CD4-positive, alpha-beta T cell treated with Interleukin-15 for 1 hour (primary cell): ENCODE results near the gene PRND.
"Not testable (repeated sequence)": the region's sequence is repeated elsewhere in the genome, so short reads cannot be mapped to it uniquely, and the experiment has no call there.

Source experiments
- DNase-seq: peaks from one replicate; pipeline ENCODE4 v3.0.0-alpha.2; 2020

The PRND gene

DNA sequence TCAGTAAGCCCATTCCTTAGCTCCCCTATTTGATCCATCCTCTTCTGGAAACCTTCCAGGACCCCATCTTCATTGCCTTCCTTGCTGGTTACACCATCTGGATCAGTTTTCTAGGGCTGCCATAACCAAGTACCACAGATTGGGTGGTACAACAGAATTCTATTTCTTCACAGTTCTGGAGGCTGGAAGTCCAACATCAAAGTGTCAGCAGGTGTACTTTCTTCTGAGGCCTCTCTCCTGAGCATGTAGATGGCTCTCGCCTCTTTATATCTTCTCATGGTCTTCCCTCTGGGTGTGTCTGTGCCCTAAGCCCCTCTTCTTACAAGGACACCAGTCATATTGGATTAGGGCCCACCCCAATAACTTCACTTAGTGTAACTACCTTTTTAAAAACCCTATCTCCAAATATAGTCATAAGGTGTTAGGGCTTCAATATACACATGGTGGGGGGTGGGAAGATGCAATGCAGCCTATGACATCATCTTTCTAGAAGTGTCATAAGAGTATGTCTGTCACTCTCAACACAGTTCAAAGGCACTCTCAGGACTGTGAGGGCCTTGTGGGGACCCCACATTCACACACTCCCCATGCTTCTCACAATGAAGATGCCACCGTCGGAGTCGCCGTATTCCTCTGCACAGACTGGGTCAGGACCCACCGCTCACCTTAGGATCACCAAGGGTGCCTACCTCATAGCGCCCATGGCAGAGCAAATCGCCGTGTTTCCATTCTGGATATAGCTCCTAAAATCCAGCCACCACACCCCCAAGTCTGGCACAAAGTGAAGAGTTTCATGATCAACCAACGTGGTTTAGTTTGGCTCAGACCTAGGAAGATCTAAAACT is 12.2 kb upstream of the PRND start:
- no peak for DNase-seq

DNA sequence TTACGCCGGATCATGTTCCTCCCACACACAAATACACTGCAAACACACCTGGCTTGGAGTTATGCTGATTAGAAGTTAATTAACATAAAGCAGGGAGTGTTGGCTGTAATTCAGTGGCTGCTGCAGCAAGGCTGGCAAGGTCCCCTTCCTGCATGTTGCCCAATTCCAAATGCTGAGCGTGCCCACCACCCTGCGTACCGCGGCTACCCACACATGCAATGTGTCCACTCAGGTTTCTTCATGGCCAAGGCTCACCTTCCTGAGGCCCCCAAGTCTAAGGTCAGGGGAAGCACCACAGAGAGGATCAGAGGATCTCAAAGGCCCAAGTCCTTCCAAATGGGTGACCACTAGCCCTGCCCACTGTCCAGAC is 11.6 kb upstream of the PRND start:
- DNase-seq = no peak

DNA sequence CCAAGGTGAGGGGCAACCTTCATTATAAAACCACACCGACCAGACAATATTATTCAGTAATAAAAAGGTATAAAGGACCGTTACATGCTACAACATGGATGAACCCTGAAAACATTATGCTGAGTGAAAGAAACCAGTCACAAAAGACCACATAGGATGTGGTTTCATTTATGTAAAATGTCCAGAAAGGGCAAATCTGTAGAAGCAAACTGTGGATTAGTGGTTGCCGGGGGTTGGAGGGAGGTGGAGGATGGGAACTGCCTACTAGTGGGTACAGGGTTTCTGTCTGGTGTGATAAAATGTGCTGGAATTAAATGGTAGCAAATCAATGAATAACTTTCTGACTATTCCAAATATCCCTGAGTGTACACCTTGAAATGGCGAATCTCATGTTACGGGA is 10.2 kb upstream of the PRND start:
- DNase-seq = no peak

DNA sequence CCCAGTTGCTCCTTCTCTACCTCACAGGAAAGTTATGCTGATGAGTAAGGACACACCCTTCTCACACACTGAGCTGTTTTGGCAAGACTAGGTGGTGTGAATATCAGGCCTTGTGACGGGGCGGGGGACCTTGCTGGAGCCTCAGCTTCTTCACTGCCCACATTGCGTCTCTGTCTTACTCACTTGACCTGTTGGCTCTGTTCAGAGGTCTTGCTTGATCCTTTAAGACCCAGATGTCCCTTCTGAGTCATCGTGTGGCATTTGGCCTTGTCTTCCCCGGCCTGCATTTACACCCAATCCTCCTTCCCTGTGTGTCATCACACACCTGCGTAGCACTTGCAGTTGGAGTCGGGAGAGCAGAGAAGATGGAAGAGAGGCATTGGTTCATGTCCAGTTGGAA is 8.3 kb upstream of the PRND start:
- no peak for DNase-seq

DNA sequence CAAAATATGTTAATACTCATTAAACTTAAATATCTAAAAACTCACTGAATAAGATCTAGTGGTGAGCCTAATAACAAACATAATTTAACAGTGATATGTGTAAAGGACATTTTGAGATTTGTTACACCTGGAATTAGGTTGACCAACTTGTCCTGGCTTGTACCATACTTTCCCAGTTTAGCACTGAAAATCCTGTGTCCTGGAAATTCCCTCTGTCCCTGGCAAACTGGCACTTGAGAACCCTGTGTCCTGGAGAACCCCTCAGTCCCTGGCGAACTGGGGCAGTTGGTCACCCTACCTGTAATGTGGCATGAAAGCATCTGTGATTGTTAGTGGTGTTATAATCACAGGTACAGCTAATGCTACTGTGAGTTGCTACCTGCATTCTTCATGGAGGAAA is 6.9 kb upstream of the PRND start:
- no peak for DNase-seq

DNA sequence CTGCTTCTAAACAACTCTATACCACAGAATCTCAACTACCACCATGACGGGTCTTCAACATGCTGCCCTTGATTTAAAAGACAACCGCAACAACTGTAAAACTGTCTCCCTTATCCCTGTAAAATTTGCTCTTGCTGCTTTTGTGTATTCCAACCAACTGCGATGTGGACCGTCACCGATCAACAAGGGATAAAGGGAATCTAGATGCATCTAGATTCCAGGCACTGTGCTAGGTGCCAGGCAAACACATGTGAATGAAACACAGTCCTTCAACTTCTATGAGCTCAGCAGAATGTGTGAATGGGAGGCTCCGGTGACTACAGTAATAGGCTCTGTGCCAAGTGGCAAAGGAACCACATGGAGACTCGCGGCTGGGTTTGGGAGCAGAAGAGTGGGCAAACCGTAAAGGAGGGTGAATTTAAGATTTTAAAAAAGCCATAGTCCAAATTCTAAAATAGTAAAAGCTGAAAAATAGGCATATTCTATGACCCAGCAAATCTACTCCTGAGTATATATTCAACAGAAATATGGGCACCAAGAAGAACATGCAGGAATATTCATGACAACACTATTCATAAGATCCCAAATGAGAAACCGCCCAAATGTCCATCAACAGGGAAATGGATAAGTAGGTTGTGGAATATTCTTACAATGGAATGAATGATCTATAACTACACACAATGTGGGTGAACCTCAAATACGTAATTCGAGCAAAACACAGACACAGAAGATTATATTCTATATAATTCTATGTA is 3.7 kb upstream of the PRND start:
- no peak for DNase-seq

DNA sequence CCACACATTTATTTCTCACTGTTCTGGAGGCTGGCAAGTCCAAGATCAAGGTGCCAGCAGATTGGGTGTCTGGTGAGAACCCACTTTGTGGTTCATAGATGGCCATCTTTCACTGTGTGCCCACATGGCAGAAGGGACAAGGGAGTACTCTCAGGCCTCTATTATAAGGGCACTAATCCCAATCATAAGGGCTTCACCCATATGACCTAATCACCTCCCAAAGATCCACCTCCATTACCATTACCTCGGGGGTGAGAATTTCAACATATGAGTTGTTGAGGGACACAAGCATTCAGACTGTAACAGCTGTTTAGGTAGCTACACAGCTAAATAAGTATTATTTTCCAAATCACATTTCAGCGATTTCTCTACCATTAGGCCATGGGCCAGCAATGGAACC is 2.5 kb upstream of the PRND start:
- no peak for DNase-seq

DNA sequence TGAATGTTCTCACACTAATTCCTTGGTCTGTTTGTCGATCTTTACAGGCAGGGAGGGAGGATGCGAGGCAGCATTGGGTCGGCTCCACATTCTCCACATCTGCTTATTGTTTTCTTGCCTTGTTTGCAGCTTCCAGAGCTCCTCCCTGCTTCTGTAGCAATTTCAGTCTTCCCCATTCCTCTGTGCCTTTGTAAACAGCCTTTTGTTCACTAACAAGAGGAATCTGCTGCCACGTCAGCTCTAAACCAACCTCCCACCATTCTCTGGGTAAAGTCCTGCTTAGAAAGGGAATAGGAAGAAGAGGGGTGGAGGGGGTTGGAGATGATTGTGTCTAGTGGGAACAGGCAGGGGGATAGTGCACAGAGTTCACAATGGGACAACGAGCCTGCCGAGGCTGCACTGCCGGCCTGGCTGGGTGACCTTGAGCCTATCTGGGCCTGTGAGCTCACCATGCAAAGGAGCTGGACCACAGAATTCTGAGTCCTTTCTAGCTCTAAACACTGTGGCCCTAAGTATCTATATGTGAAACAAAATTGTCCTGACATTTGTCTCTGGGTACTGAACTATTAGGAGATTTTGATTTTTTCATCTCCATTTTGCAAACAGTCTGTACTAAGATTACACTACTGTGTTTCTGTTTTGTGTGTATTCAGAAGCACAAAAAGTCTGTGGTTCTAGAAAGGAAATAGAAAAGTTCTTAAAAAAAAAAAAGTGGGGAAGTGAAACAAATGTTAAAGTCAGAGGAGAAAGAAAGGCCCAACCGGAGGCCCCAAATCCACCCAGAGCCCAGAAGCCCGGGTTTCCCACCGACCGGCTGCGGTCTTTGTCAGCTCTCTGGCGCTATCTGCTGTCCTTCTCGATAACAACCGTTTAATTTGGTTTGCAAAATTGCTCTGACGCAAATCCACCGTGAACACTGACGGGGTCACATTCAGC is 1.4 kb upstream of the PRND start:
- peak; percentile 85 for DNase-seq

DNA sequence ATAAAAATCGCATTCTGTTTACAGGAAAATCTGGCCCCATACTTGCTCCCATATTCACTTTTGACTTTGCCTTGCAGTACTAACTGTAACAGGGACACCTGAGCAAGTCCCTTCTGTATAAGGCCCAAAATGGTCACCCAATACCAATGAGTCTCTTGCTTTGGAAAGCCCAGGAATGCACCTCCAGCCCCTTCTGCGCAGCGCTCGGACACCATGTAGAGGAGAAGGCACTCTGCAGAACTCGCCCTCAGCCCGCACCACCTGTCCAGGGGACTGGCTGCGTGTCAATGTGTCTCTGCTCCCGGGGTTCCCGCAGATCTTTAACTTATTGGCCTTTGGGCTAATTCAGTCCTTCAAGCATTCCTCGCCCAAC is 746 bp upstream of the PRND start:
- DNase-seq = no peak

DNA sequence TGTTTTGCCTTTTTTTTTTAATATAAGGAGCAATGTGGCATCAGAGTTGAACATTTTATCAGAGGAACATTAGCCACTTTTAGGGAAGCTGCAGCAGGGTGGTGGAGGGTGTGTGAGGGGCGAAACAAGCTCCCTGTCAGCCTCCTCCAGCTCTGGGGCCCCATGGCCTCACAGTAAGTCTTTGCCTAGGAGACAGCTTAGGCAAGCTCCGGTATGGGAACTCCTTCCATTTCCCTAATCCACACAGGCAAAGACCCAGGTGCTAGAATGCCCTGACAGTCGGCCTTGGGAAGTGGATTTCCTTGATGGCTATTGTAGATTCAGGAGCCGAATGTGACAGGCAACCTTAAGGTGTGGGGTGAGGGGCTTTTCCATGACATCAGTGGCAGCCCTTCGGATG is 862 bp downstream of the PRND start:
- no peak for DNase-seq

DNA sequence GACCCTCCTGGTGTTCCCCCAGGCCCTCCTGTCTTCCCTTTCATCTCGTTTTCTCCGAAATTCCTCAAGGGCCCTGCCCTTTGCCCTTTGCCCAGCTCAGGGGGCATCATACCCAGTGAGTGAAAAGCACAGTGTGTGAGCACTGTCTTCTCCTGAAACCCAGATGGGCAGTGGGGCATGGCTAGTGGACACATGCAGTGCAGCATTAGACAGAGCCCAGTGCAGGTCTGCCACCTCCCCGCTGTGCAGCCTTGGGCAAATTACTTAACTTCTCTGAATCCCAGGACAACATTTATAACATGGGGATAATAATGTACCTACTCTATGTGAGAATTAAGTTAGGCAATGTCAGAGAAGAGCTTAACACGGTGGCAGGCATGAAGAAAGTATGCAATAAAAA is 1.3 kb downstream of the PRND start:
- DNase-seq = no peak

DNA sequence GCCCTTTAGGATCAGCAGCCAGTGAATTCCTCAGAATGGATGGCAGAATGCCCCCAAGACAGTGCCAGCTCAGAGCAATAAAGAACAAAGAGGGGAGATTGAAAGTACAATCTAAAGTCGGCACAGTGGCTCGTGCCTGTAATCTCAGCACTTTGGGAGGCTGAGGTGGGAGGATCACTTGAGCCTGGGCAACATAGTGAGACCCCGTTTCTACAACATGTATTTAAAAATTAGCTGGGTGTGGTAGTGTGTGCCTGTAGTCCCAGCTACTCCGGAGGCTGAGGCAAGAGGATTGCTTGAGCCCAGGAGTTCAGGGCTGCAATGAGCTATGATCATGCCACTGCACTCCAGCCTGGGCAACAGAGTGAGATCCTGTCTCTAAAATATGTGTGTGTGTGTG is 1.8 kb downstream of the PRND start:
- not testable (repeated sequence) for DNase-seq

DNA sequence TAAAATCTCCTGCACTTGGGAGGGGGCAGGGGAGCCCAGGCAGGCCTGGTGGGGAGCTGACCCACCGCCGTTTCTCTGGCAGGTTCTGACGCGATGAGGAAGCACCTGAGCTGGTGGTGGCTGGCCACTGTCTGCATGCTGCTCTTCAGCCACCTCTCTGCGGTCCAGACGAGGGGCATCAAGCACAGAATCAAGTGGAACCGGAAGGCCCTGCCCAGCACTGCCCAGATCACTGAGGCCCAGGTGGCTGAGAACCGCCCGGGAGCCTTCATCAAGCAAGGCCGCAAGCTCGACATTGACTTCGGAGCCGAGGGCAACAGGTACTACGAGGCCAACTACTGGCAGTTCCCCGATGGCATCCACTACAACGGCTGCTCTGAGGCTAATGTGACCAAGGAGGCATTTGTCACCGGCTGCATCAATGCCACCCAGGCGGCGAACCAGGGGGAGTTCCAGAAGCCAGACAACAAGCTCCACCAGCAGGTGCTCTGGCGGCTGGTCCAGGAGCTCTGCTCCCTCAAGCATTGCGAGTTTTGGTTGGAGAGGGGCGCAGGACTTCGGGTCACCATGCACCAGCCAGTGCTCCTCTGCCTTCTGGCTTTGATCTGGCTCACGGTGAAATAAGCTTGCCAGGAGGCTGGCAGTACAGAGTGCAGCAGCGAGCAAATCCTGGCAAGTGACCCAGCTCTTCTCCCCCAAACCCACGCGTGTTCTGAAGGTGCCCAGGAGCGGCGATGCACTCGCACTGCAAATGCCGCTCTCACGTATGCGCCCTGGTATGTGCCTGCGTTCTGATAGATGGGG is 3.0 kb downstream of the PRND start:
- DNase-seq = no peak

DNA sequence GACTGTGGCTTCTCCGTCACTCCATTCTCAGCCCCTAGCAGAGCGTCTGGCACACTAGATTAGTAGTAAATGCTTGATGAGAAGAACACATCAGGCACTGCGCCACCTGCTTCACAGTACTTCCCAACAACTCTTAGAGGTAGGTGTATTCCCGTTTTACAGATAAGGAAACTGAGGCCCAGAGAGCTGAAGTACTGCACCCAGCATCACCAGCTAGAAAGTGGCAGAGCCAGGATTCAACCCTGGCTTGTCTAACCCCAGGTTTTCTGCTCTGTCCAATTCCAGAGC is 3.5 kb downstream of the PRND start:
- no peak for DNase-seq

DNA sequence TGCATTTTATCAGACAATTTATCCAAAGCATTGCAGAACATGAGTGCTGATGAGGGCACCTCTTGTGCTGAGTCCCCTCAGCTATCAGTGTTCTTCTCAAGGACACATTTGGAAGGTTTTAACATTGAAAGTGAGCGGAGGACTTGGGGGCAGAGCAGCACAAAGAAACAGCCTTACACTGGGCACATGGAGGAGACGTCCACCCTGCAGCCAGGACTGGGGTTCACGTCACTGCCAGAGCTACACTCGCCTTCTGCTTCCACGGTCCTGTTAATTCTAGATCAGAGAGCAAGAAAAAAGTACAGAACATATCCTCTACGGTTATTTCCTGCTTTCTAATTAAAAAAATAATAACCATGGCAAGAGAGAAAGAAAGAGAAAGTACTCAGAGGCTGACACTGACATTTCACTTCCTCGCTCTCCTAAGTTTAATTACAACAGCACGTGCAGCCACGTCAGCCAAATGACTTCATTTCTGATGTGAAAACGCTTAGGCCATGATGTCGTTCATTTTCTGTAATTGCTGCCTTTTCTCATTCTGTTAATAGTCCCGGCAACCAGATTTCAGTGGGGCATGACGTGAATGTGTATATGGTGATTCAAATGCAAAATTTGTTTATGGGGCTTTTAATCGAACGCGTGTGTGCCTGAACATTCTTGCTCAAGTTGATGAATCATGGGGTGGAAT is 5.1 kb downstream of the PRND start:
- peak; percentile 60 for DNase-seq

DNA sequence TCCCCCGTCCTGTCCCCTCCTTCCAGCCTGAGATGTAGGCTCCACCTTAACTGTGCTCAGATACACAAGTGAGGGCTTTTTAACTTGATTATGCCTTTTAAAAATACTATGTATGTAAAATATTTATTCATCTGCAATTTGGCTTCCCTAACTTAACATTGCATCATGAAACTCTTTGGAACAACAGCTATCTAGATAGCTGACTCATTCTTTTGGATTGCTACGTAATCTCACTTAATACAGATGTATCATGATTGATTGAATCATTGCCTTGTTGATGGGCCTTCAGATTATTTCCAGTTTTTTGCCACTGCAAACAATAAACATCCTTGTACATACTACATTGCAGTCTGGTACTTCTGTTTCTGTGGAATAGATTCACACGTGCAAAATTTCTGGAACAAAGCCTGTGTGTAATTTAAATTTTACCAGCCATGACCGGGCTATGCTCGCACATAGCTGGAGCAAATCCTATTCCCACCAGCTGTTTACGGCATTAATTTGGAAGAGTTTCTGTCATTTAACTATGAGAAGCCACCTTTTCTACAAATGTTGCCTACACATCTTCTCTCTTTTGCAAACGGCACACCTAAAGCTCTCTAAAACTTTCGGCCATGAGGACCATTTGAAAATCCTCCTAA is 6.5 kb downstream of the PRND start:
- DNase-seq = no peak

DNA sequence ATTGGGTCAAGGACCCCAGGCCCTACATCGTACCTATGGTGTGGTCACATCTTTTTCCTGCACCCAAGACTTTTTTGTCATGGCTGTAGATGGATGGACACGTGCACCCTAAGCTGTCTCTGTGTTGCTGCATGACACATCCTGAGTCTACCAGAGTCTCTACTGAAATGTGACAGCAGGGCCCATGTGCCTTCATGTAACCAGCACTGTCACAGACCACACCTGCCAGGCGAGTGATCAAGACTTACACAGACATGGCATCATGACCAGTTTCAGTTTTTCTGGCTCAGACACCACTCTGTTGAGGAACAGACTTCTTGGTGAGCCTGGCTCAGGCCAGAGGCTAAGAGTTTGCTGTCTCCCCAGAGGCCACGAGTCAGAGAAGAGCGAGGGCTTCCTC is 7.6 kb downstream of the PRND start:
- DNase-seq = no peak

DNA sequence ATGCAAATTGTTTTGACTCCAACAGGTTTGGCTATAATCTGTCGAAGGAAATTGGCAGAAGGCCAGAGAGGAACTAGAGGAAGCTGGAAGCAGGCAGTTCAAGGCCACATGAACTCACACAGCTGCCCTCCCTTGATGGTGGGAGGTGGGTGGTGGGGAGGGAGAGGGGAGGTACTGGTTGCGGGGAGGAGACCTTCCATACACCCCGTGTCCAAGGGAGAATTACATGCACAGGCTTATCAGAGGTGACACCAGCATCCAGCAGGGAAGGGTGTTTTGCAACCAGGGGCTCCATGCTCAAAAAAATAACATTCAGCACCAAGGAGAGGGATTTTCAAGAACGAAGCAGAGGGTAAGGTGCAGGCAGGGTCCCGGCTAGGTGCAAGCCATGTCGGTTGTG is 9.1 kb downstream of the PRND start:
- DNase-seq = no peak

DNA sequence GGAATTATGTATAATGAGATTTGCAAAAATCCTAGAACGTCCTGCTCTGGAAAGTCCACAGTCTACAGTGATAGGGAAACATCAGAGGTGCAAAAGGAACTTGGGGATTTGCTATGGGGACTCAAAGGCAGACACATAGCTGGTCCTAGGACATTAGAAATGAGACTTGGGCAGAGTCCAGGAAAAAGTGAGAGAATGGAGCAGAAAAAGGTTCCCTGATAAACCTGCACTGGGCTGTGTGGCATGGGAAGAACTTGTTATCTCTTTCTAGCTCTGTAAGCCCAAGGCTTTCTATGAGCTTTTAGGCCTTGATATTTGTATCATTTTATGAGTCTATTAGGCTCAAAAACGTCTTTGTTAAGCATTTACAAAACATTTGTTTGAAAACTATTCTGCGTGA is 15.2 kb downstream of the PRND start:
- DNase-seq = no peak

DNA sequence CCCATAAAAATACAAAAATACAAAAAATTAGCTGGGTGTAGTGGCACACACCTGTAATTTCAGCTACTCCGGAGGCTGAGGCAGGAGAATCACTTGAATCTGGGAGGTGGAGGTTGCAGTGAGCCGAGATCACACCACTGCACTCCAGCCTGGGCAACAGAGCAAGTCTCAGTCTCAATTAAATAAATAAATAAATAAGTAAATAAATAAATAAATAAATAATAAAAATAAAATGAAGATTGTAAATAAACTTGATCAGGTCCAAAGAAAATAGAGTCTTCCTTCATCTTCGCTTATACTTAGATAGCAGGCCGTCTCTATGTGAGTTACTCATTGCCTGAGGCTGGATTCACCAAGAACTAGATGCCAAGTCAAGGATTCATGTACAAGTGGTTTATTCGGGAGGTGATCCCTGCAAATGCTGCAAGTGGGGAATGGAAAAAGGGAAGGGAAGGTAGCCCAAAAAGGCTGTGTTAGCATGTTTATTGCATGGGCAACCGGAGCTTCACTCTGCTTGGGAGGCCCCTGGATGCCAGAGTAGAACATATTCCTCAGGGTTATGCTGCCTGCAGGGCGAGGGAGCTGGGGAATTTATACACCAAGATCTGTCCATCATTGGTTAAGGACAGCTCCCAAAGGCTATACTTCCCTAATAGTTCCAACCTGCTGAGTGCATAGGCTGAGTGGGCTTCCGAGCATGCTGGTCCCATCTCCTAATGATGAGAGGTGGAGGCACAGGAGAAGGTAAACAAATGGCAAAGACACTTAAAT is 16.3 kb downstream of the PRND start:
- DNase-seq = no peak
